Glutamatergic neuron (in vitro differentiated cells): ENCODE measurements around the gene STXBP6. TPM values are rescaled to one million over a fixed set of nuclear protein-coding genes. Genes with fewer than 3 reads are reported as not detected.
"Not testable (repeated sequence)": the region's sequence is repeated elsewhere in the genome, so short reads cannot be mapped to it uniquely, and the experiment has no call there.

Experiments
- DNase-seq: peaks from one replicate; pipeline ENCODE4 v3.0.0; 2022
- H3K27ac Mint-ChIP-seq: one replicate; pipeline ENCODE4 v1.8.0; 2020; ENCODE audit warnings: mild to moderate bottlenecking, mixed read lengths, inconsistent platforms; ENCODE audit not compliant: unreplicated experiment
- H3K27me3 Mint-ChIP-seq: one replicate; pipeline ENCODE4 v1.8.0; 2020; ENCODE audit warnings: mild to moderate bottlenecking, moderate library complexity, mixed read lengths, inconsistent platforms; ENCODE audit not compliant: unreplicated experiment
- H3K36me3 Mint-ChIP-seq: one replicate; pipeline ENCODE4 v1.8.0; 2020; ENCODE audit warnings: mild to moderate bottlenecking, mixed read lengths, inconsistent platforms; ENCODE audit not compliant: unreplicated experiment
- H3K4me1 Mint-ChIP-seq: one replicate; pipeline ENCODE4 v1.8.0; 2020; ENCODE audit warnings: mild to moderate bottlenecking, low read depth, mixed read lengths, inconsistent platforms; ENCODE audit not compliant: unreplicated experiment
- H3K4me3 Mint-ChIP-seq: one replicate; pipeline ENCODE4 v1.8.0; 2020; ENCODE audit warnings: mild to moderate bottlenecking, mixed read lengths, inconsistent platforms; ENCODE audit not compliant: unreplicated experiment
- H3K9me3 Mint-ChIP-seq: one replicate; pipeline ENCODE4 v1.8.0; 2020; ENCODE audit warnings: mild to moderate bottlenecking, moderate library complexity, mixed read lengths, inconsistent platforms; ENCODE audit not compliant: unreplicated experiment
- CTCF ChIP-seq: fragments of 200-600 bp; sonication (generic); IDR thresholded peaks from one replicate; pipeline ENCODE4 v1.5.0; 2021; ENCODE audit not compliant: partially characterized antibody, unreplicated experiment
- total RNA-seq: library from RNA; stranded (reverse); fragmentation: NEBNext Ultra II Directional; extraction: Animal tissue kit (Norgen Biotek cat#: 25700); gene quantifications from one replicate; pipeline ENCODE4 v1.2.1, GENCODE V29; 2021; ENCODE audit not compliant: unreplicated experiment

Gene STXBP6
- total RNA-seq, 1 donor from 2014 or later, result 0.49 TPM

DNA sequence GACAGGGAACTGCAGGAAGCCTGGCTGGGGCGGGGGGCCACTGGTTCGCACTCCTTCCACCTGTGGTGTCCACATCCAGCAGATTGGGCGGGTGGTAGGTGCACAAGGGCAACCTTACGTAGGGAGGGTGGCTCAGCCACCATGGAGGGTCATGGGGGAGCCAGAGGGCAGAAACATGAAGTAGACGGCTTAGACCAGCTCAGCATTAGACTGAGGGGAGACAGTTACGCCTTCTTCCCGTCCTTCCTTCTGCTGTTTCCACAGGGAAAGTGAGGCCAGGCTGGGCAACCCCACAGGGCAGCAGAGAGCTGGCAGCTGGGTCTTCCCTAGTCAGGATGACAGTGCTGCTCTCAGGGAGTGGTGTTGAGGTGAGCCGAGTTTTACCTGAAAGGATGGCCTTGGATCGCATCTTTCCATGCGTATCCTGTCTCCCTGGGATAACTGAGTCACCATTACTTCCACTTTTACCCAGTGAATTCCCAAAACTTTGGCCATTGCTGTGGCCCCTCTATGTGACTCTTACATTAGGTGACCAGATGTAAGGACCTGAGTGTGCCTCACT, 245.9 kb downstream of the STXBP6 start:
- Mint-ChIP-seq H3K4me3 (no peak overlapping the region), H3K4me1 (no peaks in the 10 kb centered on the region), H3K9me3 (no peaks in the 10 kb centered on the region), H3K27ac (no peak overlapping the region), H3K36me3 (no peaks in the 10 kb centered on the region), H3K27me3 (no peaks in the 10 kb centered on the region)
- no peak for TF ChIP-seq CTCF
- no peak for DNase-seq

DNA sequence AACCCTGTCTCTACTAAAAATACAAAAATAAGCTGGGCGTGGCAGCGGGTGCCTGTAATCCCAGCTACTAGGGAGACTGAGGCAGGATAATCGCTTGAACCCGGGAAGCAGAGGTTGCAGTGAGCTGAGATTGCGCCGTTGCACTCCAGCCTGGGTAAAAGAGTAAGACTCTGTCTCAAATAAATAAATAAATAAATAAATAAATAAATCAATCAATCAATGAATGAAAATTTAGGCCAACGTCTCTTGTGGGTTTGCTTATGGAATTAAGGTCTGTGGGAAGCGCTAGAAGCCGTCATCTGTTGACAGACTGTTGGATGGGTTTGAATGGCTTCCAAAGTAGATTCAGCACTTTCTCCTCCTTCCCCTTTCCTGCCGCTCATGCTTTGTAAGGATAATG, 246.5 kb downstream of the STXBP6 start:
- not testable (repeated sequence) for H3K36me3 Mint-ChIP-seq, H3K27ac Mint-ChIP-seq, H3K27me3 Mint-ChIP-seq, H3K9me3 Mint-ChIP-seq, DNase-seq, H3K4me3 Mint-ChIP-seq, H3K4me1 Mint-ChIP-seq

DNA sequence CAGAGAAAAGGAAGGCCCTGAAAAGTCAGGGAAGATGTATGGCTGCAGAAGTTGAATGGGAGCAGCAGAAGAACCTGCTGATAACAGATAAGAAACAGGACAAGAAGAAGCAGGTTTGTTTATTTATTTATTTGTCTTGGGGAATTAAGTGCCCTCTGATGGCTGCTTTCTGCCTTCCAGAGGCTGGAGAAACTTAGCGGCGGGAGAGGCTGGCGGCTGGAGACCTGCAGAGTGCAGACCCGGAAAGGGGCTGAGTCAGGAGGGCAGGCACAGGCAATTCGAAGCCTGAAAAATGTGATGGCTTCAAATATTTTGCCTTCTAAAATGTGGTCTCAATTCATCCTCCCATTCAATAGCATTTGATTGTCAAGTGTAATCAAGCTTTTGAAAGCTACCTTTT, 247.7 kb downstream of the STXBP6 start:
- no peak for DNase-seq
- Mint-ChIP-seq H3K36me3 (no peaks in the 10 kb centered on the region), H3K4me3 (no peak overlapping the region), H3K4me1 (no peaks in the 10 kb centered on the region), H3K27me3 (no peaks in the 10 kb centered on the region), H3K9me3 (no peaks in the 10 kb centered on the region), H3K27ac (no peak overlapping the region)
- TF ChIP-seq CTCF, result no peak

- no peaks in the 10 kb centered on the region for H3K4me1 Mint-ChIP-seq
- TF ChIP-seq CTCF, result no peak
- no peak overlapping the region for H3K27ac Mint-ChIP-seq
- no peaks in the 10 kb centered on the region for H3K9me3 Mint-ChIP-seq
- no peak overlapping the region for H3K4me3 Mint-ChIP-seq
- DNase-seq, result no peak
- H3K27me3 Mint-ChIP-seq, result no peaks in the 10 kb centered on the region
- no peaks in the 10 kb centered on the region for H3K36me3 Mint-ChIP-seq
Measured at GRCh38 chr14:24801024-24801423, 248.9 kb downstream of the STXBP6 start.

DNA sequence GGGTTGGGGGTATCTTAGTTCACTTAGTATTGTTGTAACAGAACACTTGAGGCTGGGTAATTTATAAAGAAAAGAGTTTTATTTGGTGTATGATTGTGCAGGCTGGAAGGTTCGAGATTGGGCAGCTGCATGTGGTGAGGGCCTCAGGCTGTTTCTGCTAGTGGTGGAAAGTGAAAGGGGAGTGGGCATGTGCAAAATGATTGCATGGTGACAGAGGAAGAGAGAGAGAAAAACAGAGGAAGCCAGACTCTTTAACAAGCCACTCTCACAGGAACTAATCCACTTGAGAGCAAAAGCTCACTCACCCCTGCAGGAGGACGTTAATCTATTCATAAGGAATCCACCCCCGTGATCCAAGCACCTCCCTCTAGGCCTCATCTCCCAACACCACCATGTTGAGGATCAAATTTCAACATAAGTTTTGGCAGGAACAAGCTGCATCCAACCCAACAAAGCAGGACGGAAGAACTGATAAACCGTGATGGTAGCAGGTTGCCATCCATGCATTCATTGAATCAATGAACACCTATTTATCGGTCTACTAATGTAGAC, 251.0 kb downstream of the STXBP6 start:
- TF ChIP-seq CTCF, result no peak
- no peak for DNase-seq
- Mint-ChIP-seq H3K9me3 (no peaks in the 10 kb centered on the region), H3K27ac (no peak overlapping the region), H3K4me3 (no peak overlapping the region), H3K36me3 (no peaks in the 10 kb centered on the region), H3K4me1 (peaks cover 3% of the 10 kb centered on the region), H3K27me3 (no peaks in the 10 kb centered on the region)
